Mesenchymal stem cell (in vitro differentiated cells and primary cell): ENCODE data around the gene TRPC4.

Experiments used
- DNase-seq: peaks from one replicate; pipeline ENCODE4 v3.0.0-alpha.2; 2013
- H2AFZ ChIP-seq: one replicate; pipeline ENCODE4 v1.6.1; 2013; ENCODE audit warnings: low read depth, mild to moderate bottlenecking, control low read depth, inconsistent platforms, low read length, moderate library complexity
- H2AK5ac ChIP-seq: 2 replicates; pipeline ENCODE4 v1.6.1; 2013; ENCODE audit warnings: low read length, moderate library complexity, mild to moderate bottlenecking, inconsistent platforms; ENCODE audit not compliant: severe bottlenecking
- H2BK120ac ChIP-seq: one replicate; pipeline ENCODE4 v1.6.1; 2013; ENCODE audit warnings: low read depth, mild to moderate bottlenecking, inconsistent platforms, low read length, moderate library complexity
- H2BK12ac ChIP-seq, 2 experiments: one replicate each; pipeline ENCODE4 v1.6.1; 2013; ENCODE audit warnings: inconsistent platforms in 2 of 2, low read length in 2 of 2, mild to moderate bottlenecking in 2 of 2, moderate library complexity in 2 of 2, control low read depth in 1 of 2
- H2BK15ac ChIP-seq: one replicate; pipeline ENCODE4 v1.6.1; 2013; ENCODE audit warnings: mild to moderate bottlenecking, low read depth, inconsistent platforms; ENCODE audit not compliant: poor library complexity, severe bottlenecking
- H2BK5ac ChIP-seq: 2 replicates; pipeline ENCODE4 v1.6.1; 2013; ENCODE audit warnings: low read depth, mild to moderate bottlenecking, low read length, control low read depth, inconsistent platforms; ENCODE audit not compliant: poor library complexity, severe bottlenecking
- H3K14ac ChIP-seq, 2 experiments: one replicate each; pipeline ENCODE4 v1.6.1; 2013; ENCODE audit warnings: inconsistent platforms in 2 of 2, low read length in 2 of 2, control low read depth in 1 of 2, mild to moderate bottlenecking in 1 of 2, moderate library complexity in 1 of 2
- H3K18ac ChIP-seq, 2 experiments: one replicate each; pipeline ENCODE4 v1.6.1; 2013; ENCODE audit warnings: inconsistent platforms in 2 of 2, low read length in 2 of 2, control low read depth in 1 of 2, low read depth in 1 of 2, mild to moderate bottlenecking in 1 of 2
- H3K23ac ChIP-seq, 2 experiments: one replicate each; pipeline ENCODE4 v1.6.1; 2013; ENCODE audit warnings: inconsistent platforms in 2 of 2, low read length in 2 of 2, mild to moderate bottlenecking in 2 of 2, moderate library complexity in 2 of 2, control low read depth in 1 of 2
- H3K27ac ChIP-seq: 2 replicates; pipeline ENCODE4 v1.5.1; 2013; ENCODE audit warnings: mild to moderate bottlenecking, moderate library complexity, low read length, control low read depth, inconsistent platforms; ENCODE audit not compliant: poor library complexity, severe bottlenecking
- H3K27me3 ChIP-seq, 2 experiments: 2 replicates each; pipeline versions ENCODE4 v1.6.1 to v1.7.0; 2013; ENCODE audit warnings: low read length in 2 of 2, mild to moderate bottlenecking in 2 of 2, moderate library complexity in 2 of 2, control low read depth in 1 of 2, inconsistent platforms in 1 of 2; ENCODE audit not compliant: control insufficient read depth in 1 of 2, insufficient read depth in 1 of 2
- H3K36me3 ChIP-seq, 2 experiments: 2 replicates each; pipeline versions ENCODE4 v1.6.1 to v1.7.0; 2013; ENCODE audit warnings: low read length in 2 of 2, control low read depth in 1 of 2, inconsistent platforms in 1 of 2, low read depth in 1 of 2, mild to moderate bottlenecking in 1 of 2; ENCODE audit not compliant: insufficient read depth in 2 of 2, control insufficient read depth in 1 of 2
- H3K4ac ChIP-seq, 2 experiments: one replicate each; pipeline ENCODE4 v1.6.1; 2013; ENCODE audit warnings: inconsistent platforms in 2 of 2, low read length in 2 of 2, mild to moderate bottlenecking in 2 of 2, moderate library complexity in 2 of 2, control low read depth in 1 of 2, low read depth in 1 of 2
- H3K4me1 ChIP-seq: 2 replicates; pipeline ENCODE4 v1.6.1; 2013; ENCODE audit warnings: low read depth, low read length, control low read depth; ENCODE audit not compliant: control insufficient read depth, insufficient read depth
- H3K4me2 ChIP-seq: 2 replicates; pipeline ENCODE4 v1.6.1; 2013; ENCODE audit warnings: low read length, mild to moderate bottlenecking, inconsistent platforms; ENCODE audit not compliant: poor library complexity, severe bottlenecking
- H3K4me3 ChIP-seq, 2 experiments: 2 replicates each; pipeline versions ENCODE4 v1.5.1 to v1.7.0; 2013; ENCODE audit warnings: low read length in 2 of 2, mild to moderate bottlenecking in 2 of 2, control low read depth in 1 of 2, low read depth in 1 of 2; ENCODE audit not compliant: insufficient read depth in 1 of 2
- H3K79me1 ChIP-seq: replicated peaks from 2 replicates; pipeline ENCODE4 v1.6.1; 2013; ENCODE audit warnings: mild to moderate bottlenecking, control low read depth, low read length, inconsistent platforms; ENCODE audit not compliant: poor library complexity, severe bottlenecking
- H3K9ac ChIP-seq: 2 replicates; pipeline ENCODE4 v1.7.0; 2013; ENCODE audit warnings: mild to moderate bottlenecking, low read length, moderate library complexity
- H3K9me3 ChIP-seq: 2 replicates; pipeline ENCODE4 v1.7.0; 2013; ENCODE audit warnings: mild to moderate bottlenecking, low read length; ENCODE audit not compliant: control insufficient read depth
- H4K8ac ChIP-seq: one replicate; pipeline ENCODE4 v1.6.1; 2013; ENCODE audit warnings: inconsistent platforms, mild to moderate bottlenecking, low read length, moderate library complexity
- H4K91ac ChIP-seq: one replicate; pipeline ENCODE4 v1.6.1; 2013; ENCODE audit warnings: mild to moderate bottlenecking, low read length, inconsistent platforms
- WGBS: methylation state at CpG from one replicate; pipeline ENCODE4 v1.1.7; 2013; ENCODE audit warnings: mixed read lengths; 5-methylcytosine and 5-hydroxymethylcytosine counted together

TRPC4 gene

GRCh38 chr13:37652596-37652995 lies 217.0 kb downstream of the TRPC4 start:
- Histone ChIP-seq H2BK12ac (no peak overlapping the region), H3K27me3 (no peaks in the 10 kb centered on the region), H2AK5ac (no peak overlapping the region), H3K27ac (no peak overlapping the region), H3K36me3 (no peaks in the 10 kb centered on the region), H4K8ac (no peak overlapping the region), H4K91ac (no peak overlapping the region), H2BK120ac (no peak overlapping the region), H2AFZ (no peak overlapping the region), H3K23ac (no peak overlapping the region), H3K4me2 (no peak overlapping the region), H3K9me3 (no peaks in the 10 kb centered on the region), H3K4me3 (no peak overlapping the region), H3K4ac (no peak overlapping the region), H3K18ac (no peak overlapping the region), H3K14ac (no peak overlapping the region), H3K4me1 (no peaks in the 10 kb centered on the region), H3K79me1 (no peaks in the 10 kb centered on the region), H3K9ac (no peak overlapping the region), H2BK5ac (no peak overlapping the region), H2BK15ac (no peak overlapping the region)
- WGBS, result 83% methylated on average over 1 of the region's 1 CpG
- no peak for DNase-seq

- Histone ChIP-seq H4K91ac (no peak overlapping the region), H2BK12ac (no peak overlapping the region), H3K4me2 (no peak overlapping the region), H3K27ac (no peak overlapping the region), H3K4ac (no peak overlapping the region), H2BK120ac (no peak overlapping the region), H3K36me3 (no peaks in the 10 kb centered on the region), H2BK5ac (no peak overlapping the region), H2BK15ac (no peak overlapping the region), H3K18ac (no peak overlapping the region), H3K79me1 (no peaks in the 10 kb centered on the region), H2AFZ (no peak overlapping the region), H3K4me1 (no peaks in the 10 kb centered on the region), H3K9me3 (no peaks in the 10 kb centered on the region), H3K23ac (no peak overlapping the region), H3K27me3 (no peaks in the 10 kb centered on the region), H3K9ac (no peak overlapping the region), H2AK5ac (no peak overlapping the region), H4K8ac (no peak overlapping the region), H3K4me3 (no peak overlapping the region), H3K14ac (no peak overlapping the region)
- no peak for DNase-seq
- WGBS, result 100% methylated on average over 1 of the region's 1 CpG
Measured at GRCh38 chr13:37651891-37652290, 217.7 kb downstream of the TRPC4 start.

GRCh38 chr13:37648609-37649008 lies 221.0 kb downstream of the TRPC4 start:
- Histone ChIP-seq H3K4me1 (no peaks in the 10 kb centered on the region), H2BK5ac (no peak overlapping the region), H3K27me3 (no peaks in the 10 kb centered on the region), H3K18ac (no peak overlapping the region), H2BK15ac (no peak overlapping the region), H3K4me2 (no peak overlapping the region), H3K9me3 (no peaks in the 10 kb centered on the region), H2BK12ac (no peak overlapping the region), H4K8ac (no peak overlapping the region), H3K79me1 (no peaks in the 10 kb centered on the region), H3K4ac (no peak overlapping the region), H3K27ac (no peak overlapping the region), H4K91ac (no peak overlapping the region), H2AFZ (no peak overlapping the region), H3K23ac (no peak overlapping the region), H3K4me3 (no peak overlapping the region), H3K9ac (no peak overlapping the region), H3K36me3 (no peaks in the 10 kb centered on the region), H2BK120ac (no peak overlapping the region), H2AK5ac (no peak overlapping the region), H3K14ac (no peak overlapping the region)
- DNase-seq, result no peak

GRCh38 chr13:37647031-37647650 lies 222.4 kb downstream of the TRPC4 start:
- 50% methylated on average over 5 of the region's 5 CpGs for WGBS

More at GRCh38 chr13:37647031-37647650, 222.4 kb downstream of the TRPC4 start:
- H2BK15ac ChIP-seq, result no peak overlapping the region
- no peak overlapping the region for H2BK5ac ChIP-seq
- H3K27ac ChIP-seq, result no peak overlapping the region
- no peak overlapping the region for H3K14ac ChIP-seq
- H3K4ac ChIP-seq, result no peak overlapping the region
- DNase-seq, result peak; percentile 26
- no peak overlapping the region for H4K91ac ChIP-seq
- no peak overlapping the region for H3K9ac ChIP-seq
- H3K23ac ChIP-seq, result no peak overlapping the region
- H3K36me3 ChIP-seq, result no peaks in the 10 kb centered on the region
- H2BK120ac ChIP-seq, result no peak overlapping the region
- no peak overlapping the region for H3K18ac ChIP-seq
- H3K79me1 ChIP-seq, result no peaks in the 10 kb centered on the region
- H3K27me3 ChIP-seq, result no peaks in the 10 kb centered on the region
- H2AK5ac ChIP-seq, result no peak overlapping the region
- no peak overlapping the region for H3K4me3 ChIP-seq
- no peak overlapping the region for H4K8ac ChIP-seq
- H2BK12ac ChIP-seq, result no peak overlapping the region
- H3K4me2 ChIP-seq, result no peak overlapping the region
- H3K9me3 ChIP-seq, result no peaks in the 10 kb centered on the region
- no peaks in the 10 kb centered on the region for H3K4me1 ChIP-seq
- H2AFZ ChIP-seq, result no peak overlapping the region
